ENCODE data around the gene SMC2. TPM values are rescaled to one million over a fixed set of nuclear protein-coding genes. Genes with fewer than 3 reads are reported as not detected.

Gene SMC2
- total and polyA plus RNA-seq, 2 of the 13 experiments (the other 11 are each of a cell fraction or from before 2014, with no cell fraction given): 5.6 to 36.7 TPM

DNA sequence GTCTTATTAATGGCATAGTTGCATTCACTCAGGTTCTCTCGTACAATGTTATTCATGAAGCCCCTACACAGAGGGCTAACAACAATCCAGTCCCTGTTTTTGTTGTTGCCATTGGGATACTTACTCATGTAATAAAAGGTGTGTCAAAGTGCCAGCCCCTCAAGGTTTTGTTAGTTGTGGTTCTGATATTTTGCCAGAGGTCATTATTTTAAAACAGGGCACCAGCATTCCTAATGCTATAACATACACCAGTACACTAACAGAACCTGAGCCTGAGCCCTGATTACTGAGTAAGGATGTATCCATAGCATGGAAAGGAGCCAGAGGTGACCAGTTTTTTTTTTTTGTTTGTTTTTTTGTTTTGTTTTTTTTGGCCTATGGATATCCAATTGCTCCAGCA, 50.2 kb downstream of the SMC2 start (continued):
- no peak for TF ChIP-seq ZNF318 (CRISPR knock-in tag; IDR thresholded peaks at IDR 0.05)
- no peak for TF ChIP-seq MTF2 (CRISPR knock-in tag; IDR thresholded peaks at IDR 0.05; ENCODE audit: borderline replicate concordance)
- no peak for TF ChIP-seq SALL1 (CRISPR knock-in tag; IDR thresholded peaks at IDR 0.05)
- TF ChIP-seq HNRNPK (IDR thresholded peaks at IDR 0.05; ENCODE audit: low read depth, low read length, poor library complexity, severe bottlenecking): no peak

GRCh38 chr9:104173067-104173466, 79.0 kb downstream of the SMC2 start:
- no peak for ATAC-seq
- H3K79me2 ChIP-seq (ENCODE audit: insufficient read depth, low read length): no peaks in the 10 kb centered on the region
- no peaks in the 10 kb centered on the region for H4K20me1 ChIP-seq (ENCODE audit: insufficient read depth, low read length)
- H3K4me3 ChIP-seq (replicated peaks in 1 of 3; ENCODE audit: insufficient read depth in 1 of 3, low read depth in 2 of 3, low read length in 3 of 3): no peak overlapping the region
- no peak overlapping the region for H3K9ac ChIP-seq (ENCODE audit: insufficient read depth, low read depth, low read length)
- H3K4me2 ChIP-seq (ENCODE audit: low read depth, low read length): no peak overlapping the region
- in situ Hi-C loops (cut with HindIII; ENCODE audit: extremely low pct_ligation_motif_present, low pct_unique_long_range_greater_than_20kb) (no loop called here), intact Hi-C loops (cut with micrococcal nuclease; ENCODE audit: unreplicated experiment) (no loop called here)
- no peak overlapping the region for H3K27ac ChIP-seq (ENCODE audit: extremely low read length, insufficient read depth, low read length)
- FAIRE-seq: no peak
- no peaks in the 10 kb centered on the region for H3K9me3 ChIP-seq (ENCODE audit: low read length)
- no peak overlapping the region for H2AFZ ChIP-seq (ENCODE audit: low read length)
- no peaks in the 10 kb centered on the region for H3K4me1 ChIP-seq (ENCODE audit: insufficient read depth, low read length)
- TF ChIP-seq ZNF234 (CRISPR knock-in tag; conservative IDR thresholded peaks at IDR 0.05): no peak
- no peak for TF ChIP-seq BRCA1 (CRISPR knock-in tag; IDR thresholded peaks at IDR 0.05)
- no peak for TF ChIP-seq HNRNPK (IDR thresholded peaks at IDR 0.05; ENCODE audit: low read depth, low read length, poor library complexity, severe bottlenecking)
- TF ChIP-seq MNT (IDR thresholded peaks at IDR 0.05): peak; percentile 45
- TF ChIP-seq, protein P1, sequence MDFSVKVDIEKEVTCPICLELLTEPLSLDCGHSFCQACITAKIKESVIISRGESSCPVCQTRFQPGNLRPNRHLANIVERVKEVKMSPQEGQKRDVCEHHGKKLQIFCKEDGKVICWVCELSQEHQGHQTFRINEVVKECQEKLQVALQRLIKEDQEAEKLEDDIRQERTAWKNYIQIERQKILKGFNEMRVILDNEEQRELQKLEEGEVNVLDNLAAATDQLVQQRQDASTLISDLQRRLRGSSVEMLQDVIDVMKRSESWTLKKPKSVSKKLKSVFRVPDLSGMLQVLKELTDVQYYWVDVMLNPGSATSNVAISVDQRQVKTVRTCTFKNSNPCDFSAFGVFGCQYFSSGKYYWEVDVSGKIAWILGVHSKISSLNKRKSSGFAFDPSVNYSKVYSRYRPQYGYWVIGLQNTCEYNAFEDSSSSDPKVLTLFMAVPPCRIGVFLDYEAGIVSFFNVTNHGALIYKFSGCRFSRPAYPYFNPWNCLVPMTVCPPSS (IDR thresholded peaks at IDR 0.05): no peak
- no peak for TF ChIP-seq ONECUT2 (CRISPR knock-in tag; IDR thresholded peaks at IDR 0.05)
- TF ChIP-seq, protein P2, sequence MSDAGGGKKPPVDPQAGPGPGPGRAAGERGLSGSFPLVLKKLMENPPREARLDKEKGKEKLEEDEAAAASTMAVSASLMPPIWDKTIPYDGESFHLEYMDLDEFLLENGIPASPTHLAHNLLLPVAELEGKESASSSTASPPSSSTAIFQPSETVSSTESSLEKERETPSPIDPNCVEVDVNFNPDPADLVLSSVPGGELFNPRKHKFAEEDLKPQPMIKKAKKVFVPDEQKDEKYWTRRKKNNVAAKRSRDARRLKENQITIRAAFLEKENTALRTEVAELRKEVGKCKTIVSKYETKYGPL (CRISPR knock-in tag; IDR thresholded peaks at IDR 0.05): no peak
- TF ChIP-seq ZBTB7B (CRISPR knock-in tag; IDR thresholded peaks at IDR 0.05): no peak
- TF ChIP-seq ZNF33A (CRISPR knock-in tag; IDR thresholded peaks at IDR 0.05; ENCODE audit: borderline replicate concordance): no peak
- no peaks in the 10 kb centered on the region for H3K36me3 ChIP-seq (replicated peaks in 1 of 2; ENCODE audit: control insufficient read depth in 1 of 2, insufficient read depth in 2 of 2, low read length in 2 of 2)
- WGBS (ENCODE audit: low lambda C conversion rate): 0% methylated on average over 1 of the region's 1 CpG
- BruUV-seq (replicated peaks): no TSS peak
- ChIA-PET CTCF (ENCODE audit: low intra/inter-chr PET ratio, low total read pairs) (no interaction called here), POLR2A (no interaction called here)
- no peaks in the 10 kb centered on the region for H3K27me3 ChIP-seq (ENCODE audit: control insufficient read depth in 1 of 2, insufficient read depth in 2 of 2, low read length in 2 of 2)
- DNase-seq (ENCODE audit: low spot score): no peak

All from HepG2 (cell line).